Caco-2 (cell line): ENCODE data around the gene ADA. TPM values are rescaled to one million over a fixed set of nuclear protein-coding genes. Genes with fewer than 3 reads are reported as not detected.

Experiments
- BruUV-seq: library from RNA; stranded (reverse); fragments of 400-500 nt; replicated peaks from 2 replicates; lab custom pipeline; 2021; lab: Mats Ljungman, UMichigan
- CTCF ChIA-PET: fragments of 300-600 bp; sonication (Branson Sonifier 250); formaldehyde crosslinking; loops from one replicate; lab custom pipeline; 2022; ENCODE audit warnings: antibody characterized with exemption; lab: Charles Lee
- POLR2A ChIA-PET: fragments of 300-600 bp; sonication (Branson Sonifier 250); formaldehyde crosslinking; loops from one replicate; lab custom pipeline; 2022; ENCODE audit warnings: antibody characterized with exemption; lab: Charles Lee
- DNase-seq, 2 experiments: peaks; one replicate each; pipeline versions ENCODE4 v3.0.0 to v3.0.0-alpha.2; 2020 to 2022
- H3K27me3 ChIP-seq: replicated peaks from 2 replicates; pipeline ENCODE4 v1.6.0; 2011; ENCODE audit warnings: low read length; ENCODE audit not compliant: control insufficient read depth, insufficient read depth
- H3K36me3 ChIP-seq: 2 replicates; pipeline ENCODE4 v1.5.1; 2011; ENCODE audit warnings: low read length; ENCODE audit not compliant: control insufficient read depth, insufficient read depth
- H3K4me1 ChIP-seq: fragments of 250-450 bp; sonication (Bioruptor Pico); 2 replicates; pipeline ENCODE4 v1.5.1; 2020; ENCODE audit warnings: mild to moderate bottlenecking
- H3K4me3 ChIP-seq: 2 replicates; pipeline ENCODE4 v1.5.1; 2011; ENCODE audit warnings: low read depth, mild to moderate bottlenecking, control low read depth, low read length
- H3K9me3 ChIP-seq: fragments of 250-450 bp; sonication (Bioruptor Pico); 2 replicates; pipeline ENCODE4 v1.5.1; 2020; ENCODE audit warnings: mild to moderate bottlenecking, moderate library complexity
- H3K27ac Mint-ChIP-seq: one replicate; pipeline ENCODE4 v1.8.0; 2022; ENCODE audit warnings: mixed read lengths; ENCODE audit not compliant: unreplicated experiment
- H3K27me3 Mint-ChIP-seq: one replicate; pipeline ENCODE4 v1.8.0; 2022; ENCODE audit warnings: mixed read lengths; ENCODE audit not compliant: insufficient read depth, unreplicated experiment
- H3K36me3 Mint-ChIP-seq: one replicate; pipeline ENCODE4 v1.8.0; 2022; ENCODE audit warnings: mild to moderate bottlenecking, mixed read lengths; ENCODE audit not compliant: insufficient read depth, unreplicated experiment
- H3K4me1 Mint-ChIP-seq: one replicate; pipeline ENCODE4 v1.8.0; 2022; ENCODE audit warnings: low read depth, mixed read lengths; ENCODE audit not compliant: unreplicated experiment
- H3K4me3 Mint-ChIP-seq: one replicate; pipeline ENCODE4 v1.8.0; 2022; ENCODE audit warnings: mild to moderate bottlenecking, moderate library complexity, mixed read lengths; ENCODE audit not compliant: unreplicated experiment
- H3K9me3 Mint-ChIP-seq: one replicate; pipeline ENCODE4 v1.8.0; 2022; ENCODE audit warnings: mixed read lengths; ENCODE audit not compliant: unreplicated experiment
- CTCF ChIP-seq, 2 experiments: fragments of 200-600 bp in 1 of 2; IDR thresholded peaks; 1 replicate in 1 of 2; 2 replicates in 1 of 2; pipeline versions ENCODE4 v1.5.1 to v1.8.0; 2011 to 2022; ENCODE audit warnings: antibody characterized with exemption in 1 of 2, control low read depth in 1 of 2, inconsistent platforms in 1 of 2, low read depth in 1 of 2, low read length in 1 of 2, mild to moderate bottlenecking in 1 of 2, moderate library complexity in 1 of 2; ENCODE audit not compliant: insufficient read depth in 1 of 2, severe bottlenecking in 1 of 2, unreplicated experiment in 1 of 2
- intact Hi-C: fragments of 100-400 bp; cut with micrococcal nuclease; formaldehyde crosslinking; loops from one replicate; pipeline ENCODE4 v1.10.0; 2022; ENCODE audit not compliant: unreplicated experiment
- total RNA-seq: library from RNA; stranded (reverse); gene quantifications from 2 replicates; pipeline ENCODE4 v1.2.3, GENCODE V29; 2022

The ADA gene
- total RNA-seq, 1 experiment from 2014 or later = 21.1 TPM

- Histone ChIP-seq H3K4me3 (no peak overlapping the region), H3K9me3 (peaks cover 6% of the 10 kb centered on the region), H3K36me3 (no peaks in the 10 kb centered on the region), H3K27me3 (no peaks in the 10 kb centered on the region), H3K4me1 (peaks cover 21% of the 10 kb centered on the region)
- Mint-ChIP-seq H3K4me1 (peaks cover 24% of the 10 kb centered on the region), H3K27ac (no peak overlapping the region), H3K36me3 (peaks cover 13% of the 10 kb centered on the region), H3K9me3 (peaks cover 15% of the 10 kb centered on the region), H3K4me3 (no peak overlapping the region), H3K27me3 (no peaks in the 10 kb centered on the region)
- no peak for DNase-seq
- no peak for TF ChIP-seq CTCF (IDR thresholded peaks at IDR 0.05; ENCODE audit: insufficient read depth in 1 of 2, low read depth in 1 of 2, low read length in 1 of 2, severe bottlenecking in 1 of 2, unreplicated experiment in 1 of 2)
- CTCF ChIA-PET = interaction anchor here (0.5 to 1.2 kb wide), 2 partner anchors 13 to 236 kb away, joined by 3 to 5 read pairs; no protein-coding TSS in a partner anchor
- POLR2A ChIA-PET = no interaction called here
- intact Hi-C loops = no loop called here
- BruUV-seq = no TSS peak
Measured at GRCh38 chr20:44696315-44696714, 44.8 kb upstream of the ADA start.

- H3K4me1 ChIP-seq = peaks cover 21% of the 10 kb centered on the region
- no TSS peak for BruUV-seq
- Mint-ChIP-seq H3K27me3 (no peaks in the 10 kb centered on the region), H3K27ac (no peak overlapping the region), H3K4me3 (no peak overlapping the region), H3K9me3 (peaks cover 21% of the 10 kb centered on the region), H3K36me3 (peaks cover 17% of the 10 kb centered on the region), H3K4me1 (peaks cover 29% of the 10 kb centered on the region)
- CTCF ChIA-PET = interaction anchor here (0.5 to 1.2 kb wide), 2 partner anchors 12 to 236 kb away, joined by 3 to 5 read pairs; no protein-coding TSS in a partner anchor
- intact Hi-C loops = no loop called here
- H3K4me3 ChIP-seq = no peak overlapping the region
- no peaks in the 10 kb centered on the region for H3K36me3 ChIP-seq
- TF ChIP-seq CTCF (IDR thresholded peaks at IDR 0.05; ENCODE audit: insufficient read depth in 1 of 2, low read depth in 1 of 2, low read length in 1 of 2, severe bottlenecking in 1 of 2, unreplicated experiment in 1 of 2) = no peak
- H3K9me3 ChIP-seq = peaks cover 6% of the 10 kb centered on the region
- no peak for DNase-seq
- POLR2A ChIA-PET = no interaction called here
- H3K27me3 ChIP-seq = no peaks in the 10 kb centered on the region
Measured at GRCh38 chr20:44695674-44696300, 44.3 kb upstream of the ADA start.

- BruUV-seq = no TSS peak
- Histone ChIP-seq H3K27me3 (no peaks in the 10 kb centered on the region), H3K4me3 (no peak overlapping the region), H3K9me3 (peaks cover 6% of the 10 kb centered on the region), H3K4me1 (peaks cover 21% of the 10 kb centered on the region), H3K36me3 (no peaks in the 10 kb centered on the region)
- Mint-ChIP-seq H3K27ac (no peak overlapping the region), H3K9me3 (peaks cover 21% of the 10 kb centered on the region), H3K4me3 (no peak overlapping the region), H3K4me1 (peaks cover 29% of the 10 kb centered on the region), H3K27me3 (no peaks in the 10 kb centered on the region), H3K36me3 (peaks cover 17% of the 10 kb centered on the region)
- no peak for TF ChIP-seq CTCF (IDR thresholded peaks at IDR 0.05; ENCODE audit: insufficient read depth in 1 of 2, low read depth in 1 of 2, low read length in 1 of 2, severe bottlenecking in 1 of 2, unreplicated experiment in 1 of 2)
- POLR2A ChIA-PET = no interaction called here
- DNase-seq = no peak
- CTCF ChIA-PET = no interaction called here
- intact Hi-C loops = no loop called here
Measured at GRCh38 chr20:44695295-44695673, 43.8 kb upstream of the ADA start.
